GM18502 (cell line): ENCODE measurements around the gene IPO13.

Source experiments
- ATAC-seq: cut with Tn5 transposase; IDR thresholded peaks from one replicate; pipeline ENCODE4 v1.9.1; 2021; ENCODE audit warnings: mild to moderate bottlenecking; ENCODE audit not compliant: unreplicated experiment, poor library complexity

The IPO13 gene

DNA sequence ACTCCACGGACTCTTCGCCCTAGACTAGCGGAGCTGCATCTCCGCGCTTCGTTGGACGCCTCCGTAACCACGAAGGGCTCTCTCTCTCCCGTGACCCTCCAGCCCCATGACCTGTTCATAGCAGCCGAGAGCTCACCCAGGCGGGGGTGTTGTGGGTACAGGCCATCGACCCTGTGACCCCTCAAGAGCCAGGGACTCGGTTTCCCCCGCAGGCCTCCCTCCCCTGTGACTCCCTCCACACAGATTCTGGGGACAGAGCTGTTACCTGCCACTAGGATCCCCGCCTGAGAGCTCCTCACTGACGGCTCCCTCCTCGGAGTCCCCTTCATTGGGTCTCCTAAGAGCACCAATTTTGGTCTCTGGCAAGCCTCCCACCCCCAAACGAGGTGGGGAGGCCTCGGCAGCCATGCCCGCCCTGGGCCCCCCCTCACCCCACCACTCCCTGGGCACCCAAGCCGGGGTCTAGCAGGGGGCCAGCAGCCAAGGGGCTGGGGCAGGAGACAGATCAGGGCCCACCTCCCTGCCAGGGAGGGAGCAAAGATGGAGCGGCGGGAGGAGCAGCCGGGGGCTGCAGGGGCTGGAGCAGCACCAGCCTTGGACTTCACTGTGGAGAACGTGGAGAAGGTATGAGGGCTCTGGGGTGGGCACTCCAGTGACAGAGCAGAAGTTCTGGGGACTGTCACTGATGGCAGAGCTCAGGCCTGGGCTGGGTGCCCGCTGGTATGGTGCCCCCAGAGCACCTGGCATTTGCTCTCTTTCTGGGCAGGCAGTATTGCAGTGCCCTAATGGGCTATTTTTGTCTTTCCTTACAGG lies 517 bp downstream of the IPO13 start:
- ATAC-seq: peak; percentile 24

DNA sequence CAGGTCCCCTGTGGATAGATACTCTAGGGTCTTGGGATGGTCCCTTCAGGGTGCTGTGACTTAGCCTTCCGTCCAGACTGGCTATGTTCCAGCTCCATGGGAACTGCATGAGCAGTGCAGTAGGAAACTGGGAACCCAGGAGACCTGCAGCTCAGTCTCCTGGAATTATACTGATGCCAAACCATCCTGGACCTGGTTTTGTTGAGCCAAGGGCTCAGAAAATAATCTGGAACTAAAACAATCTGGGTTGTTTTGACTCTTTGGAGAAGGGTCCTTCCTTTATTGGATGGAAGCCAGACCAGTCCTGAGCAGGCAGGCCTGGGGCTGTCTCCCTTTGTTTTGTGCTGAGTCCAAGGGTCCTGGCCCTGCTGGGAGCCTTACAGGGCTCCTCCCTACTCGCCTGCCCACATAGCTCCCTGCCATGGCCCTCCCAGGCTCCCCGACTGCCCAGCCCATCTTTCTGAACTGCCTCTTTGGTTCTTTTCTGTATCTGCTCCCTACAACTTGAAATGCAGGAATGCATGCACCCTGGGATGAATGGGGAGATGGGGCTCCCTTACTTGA lies 1.2 kb downstream of the IPO13 start:
- ATAC-seq: no peak

DNA sequence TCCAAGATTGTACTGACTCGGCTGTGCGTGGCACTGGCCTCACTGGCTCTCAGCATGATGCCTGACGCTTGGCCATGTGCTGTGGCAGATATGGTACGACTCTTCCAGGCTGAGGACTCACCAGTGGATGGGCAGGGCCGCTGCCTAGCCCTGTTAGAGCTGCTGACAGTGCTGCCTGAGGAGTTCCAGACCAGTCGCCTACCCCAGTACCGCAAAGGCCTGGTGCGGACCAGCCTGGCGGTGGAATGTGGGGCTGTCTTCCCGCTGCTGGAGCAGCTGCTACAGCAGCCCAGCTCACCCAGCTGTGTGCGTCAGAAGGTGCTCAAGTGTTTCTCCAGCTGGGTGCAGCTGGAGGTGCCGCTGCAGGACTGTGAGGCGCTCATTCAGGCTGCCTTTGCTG lies 2.9 kb downstream of the IPO13 start:
- no peak for ATAC-seq

DNA sequence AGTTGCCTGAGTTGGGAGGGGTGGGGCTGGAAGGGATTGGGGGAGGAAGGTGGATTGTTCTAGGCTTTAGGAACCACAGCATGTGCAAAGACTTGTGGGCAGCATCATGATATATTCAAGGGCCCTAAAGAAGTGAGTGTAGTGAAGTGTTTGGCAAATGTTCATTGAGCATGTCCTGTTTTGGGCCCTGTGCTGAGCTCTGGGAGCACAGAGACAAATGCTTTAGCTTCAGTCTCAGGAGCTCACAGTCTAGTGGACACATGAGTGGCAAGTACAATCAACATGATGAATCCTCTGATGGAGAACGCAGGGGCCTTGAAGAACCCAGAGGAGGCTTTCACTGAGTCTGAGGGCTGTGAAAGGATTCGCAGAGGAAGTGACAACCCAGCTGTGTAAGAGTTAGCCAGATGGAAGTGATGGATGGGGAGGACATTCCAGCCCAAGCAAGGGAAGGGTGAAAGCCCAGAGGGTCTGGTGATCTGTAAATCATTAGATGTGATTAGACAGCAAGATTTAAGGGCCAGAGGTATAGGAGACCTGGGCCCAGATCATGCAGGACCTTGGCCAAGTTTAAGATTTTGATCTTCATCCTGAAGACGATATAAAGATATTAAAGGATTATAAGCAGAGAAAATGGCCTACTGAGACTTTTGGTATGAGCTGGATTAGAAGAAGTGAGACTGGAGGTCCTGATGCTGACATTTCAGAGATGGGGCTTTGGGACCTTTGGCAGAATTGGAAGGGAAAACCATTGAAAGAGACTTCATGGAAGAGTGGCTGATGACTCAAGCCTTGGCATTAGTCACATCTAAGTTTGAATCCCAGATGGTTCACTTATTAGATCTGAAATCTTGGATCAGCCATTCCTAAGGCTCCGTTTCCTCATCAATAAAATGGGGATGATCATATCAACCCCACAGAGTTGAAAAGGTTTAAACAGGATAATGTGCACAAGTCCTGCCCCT lies 4.6 kb downstream of the IPO13 start:
- no peak for ATAC-seq

DNA sequence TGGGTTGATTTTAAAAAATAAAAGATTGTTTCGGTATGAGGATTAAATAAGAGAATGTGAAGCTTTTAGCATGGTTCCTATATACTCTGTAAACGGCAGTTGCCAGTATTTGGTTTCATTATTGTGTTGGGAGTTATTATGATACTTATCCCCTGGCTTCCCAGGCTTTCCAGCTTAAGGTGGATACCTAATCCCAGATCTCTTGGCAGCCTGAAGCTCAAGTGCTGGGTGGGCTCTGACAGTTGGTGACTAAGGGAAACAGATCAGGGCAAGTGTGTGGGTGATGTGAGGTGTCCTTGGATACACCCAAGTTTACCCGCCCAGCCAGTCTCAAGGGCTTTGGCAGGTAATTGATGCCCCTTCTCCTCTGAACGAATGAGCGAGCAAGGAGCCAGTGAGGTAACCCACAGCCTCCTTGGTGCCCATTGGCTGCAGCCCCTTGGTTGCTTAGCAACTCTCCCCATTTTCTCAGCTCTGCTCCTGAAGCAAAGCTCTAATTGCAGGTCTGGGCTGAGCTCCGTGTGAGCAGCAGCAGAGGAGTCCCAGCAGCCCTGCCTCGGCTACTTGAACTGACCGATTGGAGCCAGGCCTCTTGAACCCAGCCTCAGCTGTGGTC lies 6.1 kb downstream of the IPO13 start:
- no peak for ATAC-seq

DNA sequence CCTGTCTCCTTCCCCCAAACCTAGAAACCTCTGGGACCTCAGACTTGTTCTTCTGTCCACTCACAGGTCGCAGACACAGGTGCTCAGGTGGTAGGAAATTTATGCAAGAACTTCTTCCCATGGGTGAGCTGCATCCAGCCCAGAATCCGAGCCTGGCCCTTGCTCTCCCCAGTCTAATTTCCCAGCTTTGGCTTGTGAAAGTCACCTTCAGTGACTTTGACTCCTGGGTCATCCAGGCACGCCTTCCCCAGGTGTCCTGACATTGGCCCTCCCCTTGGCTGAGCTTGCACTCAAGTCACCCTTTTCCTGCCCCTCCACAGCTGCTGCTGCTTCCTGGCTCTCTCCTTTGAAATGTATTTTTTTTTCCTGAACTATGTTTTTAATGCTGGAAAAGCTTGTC lies 6.6 kb downstream of the IPO13 start:
- ATAC-seq: no peak

DNA sequence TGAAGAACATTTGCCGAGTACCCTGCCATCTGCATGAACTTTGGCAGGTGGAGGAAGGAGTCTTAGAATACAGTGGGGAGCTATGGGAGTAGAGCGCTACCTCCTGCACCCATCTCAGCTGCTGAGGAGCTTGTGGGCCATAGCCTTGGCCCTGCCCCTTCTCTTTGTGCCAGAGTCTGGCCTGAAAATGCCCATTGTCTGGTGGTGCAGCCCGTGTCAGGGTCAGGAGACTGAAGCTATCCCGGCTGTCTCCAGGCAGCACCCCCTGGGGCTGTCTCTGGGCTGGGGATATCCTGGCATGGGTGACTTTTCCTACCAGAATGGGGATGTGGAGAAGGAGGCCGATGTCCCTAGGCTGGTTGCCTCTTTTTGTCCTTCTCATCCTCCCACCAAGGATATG lies 7.3 kb downstream of the IPO13 start:
- ATAC-seq: no peak

DNA sequence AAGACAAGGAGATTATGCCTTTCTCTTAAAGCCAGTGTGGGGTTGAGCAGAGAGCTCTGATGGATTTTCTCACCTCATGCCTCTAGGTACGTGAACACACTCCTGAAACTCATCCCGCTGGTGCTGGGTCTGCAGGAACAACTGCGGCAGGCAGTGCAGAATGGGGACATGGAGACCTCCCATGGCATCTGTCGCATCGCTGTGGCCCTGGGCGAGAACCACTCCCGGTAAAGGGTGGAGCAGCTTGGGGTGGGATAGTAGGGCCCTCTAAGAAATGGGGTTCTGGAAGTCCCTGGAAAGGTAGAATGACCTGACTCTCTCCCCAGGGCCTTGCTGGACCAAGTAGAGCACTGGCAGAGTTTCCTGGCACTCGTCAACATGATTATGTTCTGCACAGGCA lies 9.5 kb downstream of the IPO13 start:
- ATAC-seq: no peak

DNA sequence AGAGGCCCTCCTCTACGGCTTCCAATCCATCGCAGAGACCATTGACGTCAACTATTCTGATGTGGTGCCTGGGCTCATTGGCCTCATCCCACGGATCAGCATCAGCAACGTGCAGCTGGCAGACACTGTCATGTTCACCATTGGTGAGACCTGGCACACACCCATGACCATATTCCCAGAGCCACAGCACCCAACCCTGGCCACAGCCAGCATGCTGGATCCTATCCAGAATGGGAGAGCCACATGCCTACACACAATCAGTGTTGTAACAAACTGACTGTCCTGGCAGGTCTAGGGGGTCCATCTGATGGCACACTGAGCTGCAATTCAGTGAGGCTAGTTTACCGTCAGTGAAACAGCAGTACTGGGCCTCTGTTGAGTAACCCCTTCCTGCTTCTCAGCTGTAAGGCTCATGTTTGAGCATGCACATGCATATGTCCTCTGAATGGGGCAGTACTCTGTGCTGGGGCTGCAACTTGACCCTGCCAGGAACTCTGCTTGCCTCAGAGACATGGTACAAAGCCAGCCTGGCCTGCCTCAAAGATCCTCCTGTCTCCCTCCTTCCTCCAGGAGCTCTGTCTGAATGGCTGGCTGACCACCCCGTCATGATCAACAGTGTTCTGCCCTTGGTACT lies 10.8 kb downstream of the IPO13 start:
- no peak for ATAC-seq

DNA sequence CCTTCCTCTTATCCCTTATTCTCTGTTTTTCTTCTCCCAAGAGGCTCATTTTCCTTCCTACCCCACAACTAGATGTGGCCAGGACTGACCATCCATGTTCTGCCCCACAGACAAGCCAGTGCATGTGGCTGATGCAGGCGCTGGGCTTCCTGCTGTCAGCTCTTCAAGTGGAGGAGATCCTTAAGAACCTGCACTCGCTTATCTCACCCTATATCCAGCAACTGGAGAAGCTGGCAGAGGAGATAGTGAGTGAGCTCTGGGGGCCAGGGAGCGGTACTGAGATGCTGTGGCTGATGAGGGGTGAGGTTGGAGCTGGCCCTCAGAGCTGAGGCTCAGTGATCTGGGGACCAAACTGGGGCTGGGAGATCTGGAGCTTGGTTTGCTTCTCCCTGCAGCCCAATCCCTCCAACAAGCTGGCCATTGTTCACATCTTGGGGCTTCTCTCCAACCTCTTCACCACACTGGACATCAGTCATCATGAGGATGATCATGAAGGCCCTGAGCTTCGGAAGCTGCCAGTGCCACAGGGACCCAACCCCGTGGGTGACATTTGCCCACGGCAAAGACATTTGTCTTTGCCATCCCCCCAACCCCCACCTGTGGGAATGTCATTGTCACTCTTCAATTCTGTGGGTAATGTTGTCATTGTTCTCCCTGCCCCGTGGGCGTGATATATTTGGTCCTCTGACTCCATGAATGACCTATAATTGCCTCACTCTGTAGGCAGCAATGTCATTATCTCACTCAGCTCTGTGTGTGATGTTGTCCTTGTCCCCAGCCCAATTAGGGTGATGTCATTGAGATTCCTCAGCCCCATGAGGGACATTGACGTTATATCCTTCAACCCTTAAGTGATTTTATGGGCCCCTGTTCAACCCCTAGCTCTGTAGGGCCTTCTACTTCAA lies 11.9 kb downstream of the IPO13 start:
- no peak for ATAC-seq

DNA sequence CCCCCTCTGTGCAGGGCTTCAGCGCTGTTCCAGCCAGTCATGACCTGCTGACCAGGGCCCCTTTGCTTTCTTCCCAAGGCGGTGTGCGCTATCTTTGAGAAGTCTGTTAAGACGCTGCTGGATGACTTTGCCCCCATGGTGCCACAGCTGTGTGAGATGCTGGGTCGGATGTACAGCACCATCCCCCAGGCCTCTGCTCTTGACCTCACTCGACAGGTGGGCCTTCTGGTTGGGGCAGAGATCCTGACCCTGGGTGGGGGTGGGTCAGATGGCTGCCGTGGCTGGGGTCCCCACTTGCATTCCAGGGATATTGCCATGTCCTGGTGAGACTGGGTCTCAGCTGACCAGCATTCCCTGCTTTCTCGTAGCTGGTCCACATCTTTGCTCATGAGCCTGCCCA lies 14.0 kb downstream of the IPO13 start:
- no peak for ATAC-seq

DNA sequence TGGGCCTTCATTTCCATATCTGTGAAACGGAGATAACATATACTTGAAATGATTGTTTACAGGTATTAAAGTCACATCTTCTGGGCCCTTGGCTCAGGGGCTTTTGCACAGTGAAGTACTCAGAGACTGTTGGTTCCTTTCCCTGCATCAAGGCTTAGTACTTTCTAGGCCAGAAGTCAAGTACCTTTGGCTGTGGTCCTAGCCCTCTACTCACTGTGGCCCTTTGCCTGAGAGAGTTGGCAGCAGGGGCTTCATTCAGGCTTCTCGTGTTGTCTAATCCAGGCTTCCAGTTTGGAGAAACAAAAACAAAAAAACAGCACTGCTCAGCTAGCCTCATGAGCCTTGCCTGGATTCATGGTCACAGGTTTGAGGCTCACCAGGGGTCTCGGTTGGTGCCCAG lies 14.9 kb downstream of the IPO13 start:
- no peak for ATAC-seq

DNA sequence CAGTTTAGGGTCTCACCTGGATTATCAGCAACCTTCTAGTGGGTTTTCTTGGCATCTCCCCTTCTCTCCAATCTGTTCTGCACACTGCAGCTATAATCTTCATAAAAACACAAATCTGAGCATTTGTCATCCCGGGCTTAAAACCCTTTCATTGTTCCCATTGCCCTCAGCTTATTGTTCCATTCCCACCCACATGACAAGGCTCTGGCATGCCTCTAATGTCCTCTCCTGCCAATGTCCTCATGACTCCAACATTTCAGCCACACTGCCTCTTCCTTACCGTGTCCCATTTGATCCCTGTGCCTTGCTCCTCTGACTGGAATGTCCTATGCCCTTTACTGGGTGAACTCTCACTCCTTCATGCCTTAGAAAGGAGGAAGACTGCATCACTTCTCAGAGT lies 15.6 kb downstream of the IPO13 start:
- ATAC-seq: no peak

DNA sequence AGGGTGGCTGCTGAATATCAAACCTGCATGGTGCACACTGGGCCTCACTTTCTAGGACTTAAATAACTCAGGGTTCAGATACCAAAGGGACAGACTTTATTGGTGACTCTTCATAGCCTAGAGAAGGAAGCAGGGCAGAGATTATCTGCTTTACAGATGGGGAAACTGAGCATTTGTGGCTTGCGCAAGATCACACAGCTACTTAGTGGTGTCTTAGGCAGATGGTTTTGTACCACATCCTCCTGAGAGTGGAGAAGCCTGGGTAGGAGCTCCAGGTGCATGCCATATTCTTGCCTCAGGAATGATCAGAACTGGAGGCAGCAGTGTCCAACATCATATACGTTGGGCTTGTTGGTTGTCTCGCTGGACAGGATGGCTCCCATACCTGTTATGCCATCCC lies 16.3 kb downstream of the IPO13 start:
- ATAC-seq: no peak

DNA sequence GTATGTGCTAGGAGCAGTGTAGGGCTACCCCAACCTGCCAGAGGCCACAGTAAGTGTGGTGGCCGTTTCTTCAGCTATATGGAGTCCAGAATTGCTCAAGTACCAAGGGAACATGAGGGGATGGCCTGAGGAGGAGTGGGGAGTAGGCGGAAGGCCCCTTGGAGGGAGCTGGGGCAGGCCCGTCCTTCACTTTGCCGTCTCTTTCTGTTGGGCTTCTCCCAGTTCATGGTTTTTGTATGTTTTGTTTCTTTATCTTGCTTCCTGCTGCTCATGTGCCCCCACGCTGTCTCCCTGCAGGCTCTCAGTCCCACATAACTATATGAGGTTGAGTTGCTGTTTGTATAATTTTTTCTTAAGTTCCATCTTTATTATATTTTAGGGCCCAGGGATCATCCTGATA lies 17.1 kb downstream of the IPO13 start:
- ATAC-seq: no peak

DNA sequence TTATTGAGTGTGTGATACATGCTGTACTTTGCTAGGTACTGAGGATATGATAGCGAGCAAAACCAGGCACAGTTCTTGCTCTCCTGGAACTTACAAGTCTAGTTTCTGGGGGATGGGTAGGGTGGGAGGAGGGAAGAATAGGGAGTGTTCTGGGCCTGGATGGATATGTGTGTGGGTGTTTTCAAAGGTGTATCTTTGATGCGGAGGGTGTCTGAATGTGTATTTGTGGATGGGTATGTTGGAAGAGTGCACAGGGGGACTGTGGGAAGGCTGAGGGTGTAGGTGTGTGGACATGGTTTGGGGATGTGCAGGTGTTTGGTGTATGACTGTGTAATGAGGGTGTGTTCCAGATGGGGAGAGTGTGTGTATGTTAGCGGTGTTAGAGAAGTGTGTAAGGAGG lies 18.6 kb downstream of the IPO13 start:
- ATAC-seq: no peak

DNA sequence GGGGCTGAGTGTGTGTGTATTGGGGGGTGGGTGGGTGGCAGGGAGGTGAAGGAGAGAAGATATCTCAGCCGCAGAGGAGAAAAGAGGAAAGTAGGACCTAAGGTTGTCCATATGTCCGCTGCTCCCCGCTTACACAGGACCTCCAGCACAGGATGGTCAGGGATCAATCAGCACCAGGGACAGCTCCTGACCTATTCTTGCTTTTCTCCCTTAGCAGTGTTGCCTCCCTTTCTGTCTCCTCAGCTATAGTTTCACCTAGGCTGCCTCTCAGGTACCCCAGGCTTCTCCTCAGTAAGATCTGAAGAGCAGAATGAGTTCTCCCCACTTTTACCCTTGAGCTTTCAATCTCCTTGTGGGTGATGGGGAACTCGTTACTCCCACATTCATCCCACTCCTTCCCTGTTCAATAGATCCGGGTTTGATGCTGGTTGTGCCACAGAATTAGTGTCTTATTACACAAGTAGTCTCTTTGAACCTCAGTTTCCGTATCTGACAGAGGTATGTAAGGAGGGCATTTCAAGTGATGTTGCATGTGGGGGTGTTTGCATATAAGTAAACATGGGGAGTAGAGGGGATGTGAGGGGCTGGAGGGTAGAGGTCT lies 21.7 kb downstream of the IPO13 start:
- ATAC-seq: no peak

DNA sequence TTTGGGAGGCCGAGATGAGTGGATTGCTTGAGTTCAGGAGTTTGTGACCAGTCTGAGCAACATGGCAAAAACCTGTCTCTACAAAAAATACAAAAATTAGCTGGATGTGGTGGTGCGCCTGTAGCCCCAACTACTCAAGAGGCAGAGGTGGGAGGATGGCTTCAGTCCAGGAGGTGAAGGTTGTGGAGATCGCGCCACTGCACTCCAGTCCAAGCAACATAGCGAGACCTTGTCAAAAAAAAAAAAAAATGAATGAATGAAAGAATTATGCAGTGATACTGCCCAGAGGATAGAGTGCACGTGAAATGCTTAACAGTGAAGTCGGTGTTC lies 22.6 kb downstream of the IPO13 start:
- ATAC-seq: no peak
